ENCODE results near the gene VWC2L.

The VWC2L gene

GRCh38 chr2:214471382-214471781 lies 60.5 kb downstream of the VWC2L start:
- DNase-seq = no peak

- DNase-seq = no peak
These were observed 61.1 kb downstream of the VWC2L start for GRCh38 chr2:214471990-214472389.

- no peak for DNase-seq
These were observed 66.5 kb downstream of the VWC2L start for GRCh38 chr2:214477305-214477704.

GRCh38 chr2:214481204-214481603 lies 70.3 kb downstream of the VWC2L start:
- no peak for DNase-seq

DNA sequence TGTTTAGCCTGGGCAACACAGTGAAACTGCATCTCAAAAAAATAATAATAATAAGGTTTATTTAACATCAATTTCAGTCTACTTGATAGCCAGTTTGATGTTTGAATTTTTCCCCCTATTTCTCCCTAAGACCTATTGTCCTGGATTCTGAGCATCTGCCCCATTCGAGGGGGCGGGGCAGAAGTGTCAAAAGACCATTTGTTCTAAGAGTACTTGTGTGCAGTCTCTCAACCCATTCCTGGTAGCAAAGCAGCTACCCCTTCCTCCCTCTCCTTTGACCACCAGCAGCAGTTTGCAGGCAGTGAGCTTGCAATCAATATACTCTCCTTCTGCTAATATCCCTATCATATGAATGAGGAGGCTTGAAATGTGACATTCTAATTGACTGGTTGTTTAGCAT lies 71.9 kb downstream of the VWC2L start:
- no peak for DNase-seq

GRCh38 chr2:214484239-214484638 lies 73.4 kb downstream of the VWC2L start:
- no peak for DNase-seq

- no peak for DNase-seq
These were observed 73.8 kb downstream of the VWC2L start for GRCh38 chr2:214484701-214485100.

DNA sequence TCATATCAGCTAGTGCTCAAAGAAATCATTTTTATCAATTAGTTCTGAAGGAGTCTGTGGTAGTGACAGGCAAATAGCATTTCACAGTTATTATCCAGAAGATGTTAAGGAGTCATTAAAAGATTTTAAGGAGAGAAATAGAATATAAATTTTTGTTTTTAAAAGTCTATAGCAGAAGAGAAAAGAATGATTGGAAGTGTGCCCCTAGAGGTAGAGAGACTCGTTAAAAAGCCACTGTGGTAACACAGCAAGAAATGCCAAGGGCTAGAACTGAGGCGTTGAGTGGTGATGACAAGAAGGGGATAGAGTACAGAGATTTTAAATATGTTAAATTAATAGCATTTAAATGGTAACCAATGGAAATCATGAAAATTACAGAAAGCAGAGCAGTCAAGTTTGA lies 78.3 kb downstream of the VWC2L start:
- DNase-seq = no peak

- no peak for DNase-seq
These were observed 78.8 kb downstream of the VWC2L start for GRCh38 chr2:214489702-214490101.

DNA sequence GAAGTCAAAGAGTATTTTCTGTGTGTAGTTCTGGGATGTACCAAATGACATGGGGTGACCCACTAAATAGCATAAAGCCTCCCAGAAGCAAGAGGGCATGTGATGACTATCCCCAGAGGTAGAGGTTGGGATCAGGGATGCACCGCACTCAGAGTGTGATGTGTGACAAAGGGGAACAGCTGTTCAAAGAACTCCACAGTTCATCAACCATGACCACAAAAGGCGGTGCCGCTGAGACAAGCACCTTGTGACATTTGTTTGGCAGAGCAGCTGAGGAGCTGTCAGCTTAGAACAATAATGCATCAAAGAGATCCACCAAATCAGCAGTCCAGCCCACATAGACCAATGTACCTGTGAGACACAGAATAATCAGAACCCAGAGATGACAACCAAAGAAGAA lies 81.3 kb downstream of the VWC2L start:
- no peak for DNase-seq

DNA sequence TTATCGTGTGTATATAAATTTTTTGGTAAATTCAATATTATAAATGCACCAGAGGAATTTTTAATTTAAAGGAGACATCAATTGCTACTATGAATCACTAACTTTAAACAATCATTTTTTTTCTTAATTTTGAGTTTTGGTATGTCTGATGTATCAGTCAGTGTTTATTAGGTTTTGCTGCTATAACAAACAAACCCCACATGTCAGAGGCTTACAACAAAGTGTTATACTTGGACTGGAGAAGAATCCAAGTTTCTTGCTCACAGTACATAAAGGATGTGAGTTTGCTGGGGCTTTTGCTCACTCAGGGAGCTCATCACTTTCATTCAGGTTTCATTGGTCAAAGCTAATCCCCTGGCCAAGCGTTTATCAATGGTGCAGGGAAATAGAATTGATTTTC lies 81.8 kb downstream of the VWC2L start:
- no peak for DNase-seq

- DNase-seq = no peak
These were observed 86.6 kb downstream of the VWC2L start for GRCh38 chr2:214497489-214497888.

DNA sequence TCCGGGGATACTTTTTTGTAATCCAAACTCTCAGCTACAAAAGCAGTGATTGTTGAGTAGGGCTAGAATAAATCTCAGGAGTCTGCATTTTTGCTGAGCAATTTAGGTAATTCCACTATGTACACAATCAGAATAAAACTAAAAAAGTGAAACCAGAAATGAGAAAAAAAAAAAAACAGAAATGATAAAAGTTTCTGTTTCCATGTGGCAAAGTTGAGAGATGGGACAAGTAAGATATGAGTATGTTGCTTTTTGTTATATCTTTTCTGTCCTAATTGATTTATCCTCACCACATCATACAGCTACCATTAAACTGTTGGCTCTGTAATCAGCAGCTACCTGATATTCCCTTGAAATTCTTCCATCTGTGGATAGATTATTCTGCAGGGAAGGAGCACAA lies 92.7 kb downstream of the VWC2L start:
- no peak for DNase-seq

GRCh38 chr2:214504599-214505376 lies 93.9 kb downstream of the VWC2L start:
- no peak for DNase-seq

GRCh38 chr2:214507032-214507431 lies 96.2 kb downstream of the VWC2L start:
- DNase-seq = no peak

DNA sequence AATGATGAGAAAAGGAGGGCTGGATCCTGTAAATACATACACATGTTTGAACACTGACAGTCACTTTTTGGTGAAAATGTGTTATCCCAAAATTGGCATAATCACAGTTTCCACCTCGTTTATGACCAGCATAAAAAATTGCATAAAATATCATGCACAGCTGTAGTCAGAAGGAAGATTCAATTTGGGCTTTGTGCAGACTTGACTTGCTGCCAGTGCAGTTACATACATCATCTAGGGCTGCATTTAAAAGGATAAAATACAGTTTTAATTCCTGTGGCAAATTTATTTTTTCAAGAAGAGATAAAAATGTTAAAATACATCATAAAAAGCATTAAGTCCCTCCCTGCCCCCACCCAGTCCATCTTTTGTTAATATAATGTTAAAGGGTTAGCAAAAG lies 103.8 kb downstream of the VWC2L start:
- DNase-seq = no peak

DNA sequence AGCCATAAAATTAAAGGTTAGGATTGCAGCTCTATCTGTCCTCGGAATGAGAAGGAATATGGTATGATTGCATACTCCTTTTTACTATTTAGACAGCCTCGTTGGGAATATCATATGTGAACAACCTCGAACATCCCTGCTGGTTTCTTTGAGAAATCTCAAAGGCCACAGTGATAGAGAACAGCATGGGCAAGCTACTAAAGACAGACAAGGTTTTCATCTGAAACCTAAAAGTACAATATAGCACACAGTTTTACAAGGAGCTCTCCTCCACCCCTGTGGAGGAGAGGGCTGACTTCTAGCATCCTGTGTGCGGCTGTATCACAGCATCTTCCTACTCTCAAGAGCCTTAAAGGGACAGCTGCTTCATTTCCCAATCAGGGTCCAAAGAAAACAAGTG lies 104.3 kb downstream of the VWC2L start:
- DNase-seq = no peak

DNA sequence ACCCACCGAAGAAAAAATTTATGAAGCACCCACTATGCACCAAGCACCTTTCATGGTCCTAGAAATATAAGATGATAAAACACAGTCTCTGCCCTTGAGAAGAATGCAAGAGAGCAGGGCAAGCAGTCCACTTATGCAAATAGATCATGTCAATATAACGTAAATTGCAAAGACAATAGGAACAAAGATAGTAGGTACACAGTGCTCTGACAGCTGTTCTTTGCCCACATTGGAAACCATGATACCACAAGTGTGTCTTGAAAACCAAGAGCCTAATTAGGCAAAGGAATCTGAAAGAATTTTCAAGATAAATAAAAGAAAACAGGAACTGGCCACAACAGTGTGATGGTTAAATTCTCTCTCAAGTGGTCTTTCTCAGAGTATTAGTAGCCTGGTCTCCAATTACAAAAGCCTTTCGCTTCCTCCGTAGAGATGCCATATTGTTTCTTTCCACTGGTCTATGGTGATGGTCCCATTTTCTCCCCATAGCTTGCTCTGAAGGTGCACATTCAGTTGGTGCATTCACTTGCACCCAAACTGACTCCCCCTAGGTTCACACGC lies 108.5 kb downstream of the VWC2L start:
- DNase-seq = no peak

- DNase-seq = no peak
These were observed 118.2 kb downstream of the VWC2L start for GRCh38 chr2:214529021-214529420.

- DNase-seq = no peak
These were observed 118.7 kb downstream of the VWC2L start for GRCh38 chr2:214529514-214529913.

- DNase-seq = no peak
These were observed 122.7 kb downstream of the VWC2L start for GRCh38 chr2:214533541-214533940.

DNA sequence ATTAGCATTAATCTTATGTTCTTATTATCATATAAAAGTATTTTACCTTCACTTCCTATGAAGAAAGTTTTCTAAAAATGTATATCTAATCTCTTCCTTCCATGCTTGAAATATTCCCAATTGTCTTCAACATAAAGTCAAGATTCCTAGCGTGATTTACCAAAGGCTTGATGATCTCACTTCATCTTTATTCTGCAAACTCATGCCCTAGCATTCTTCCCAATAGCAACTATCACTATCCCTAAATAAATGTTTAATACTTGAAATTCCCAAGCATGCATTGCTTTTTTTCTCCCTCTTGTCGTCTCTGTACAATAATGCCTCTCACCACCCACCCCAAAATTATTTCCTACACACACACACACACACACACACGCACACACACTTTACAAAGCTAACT lies 125.8 kb downstream of the VWC2L start:
- DNase-seq = no peak

DNA sequence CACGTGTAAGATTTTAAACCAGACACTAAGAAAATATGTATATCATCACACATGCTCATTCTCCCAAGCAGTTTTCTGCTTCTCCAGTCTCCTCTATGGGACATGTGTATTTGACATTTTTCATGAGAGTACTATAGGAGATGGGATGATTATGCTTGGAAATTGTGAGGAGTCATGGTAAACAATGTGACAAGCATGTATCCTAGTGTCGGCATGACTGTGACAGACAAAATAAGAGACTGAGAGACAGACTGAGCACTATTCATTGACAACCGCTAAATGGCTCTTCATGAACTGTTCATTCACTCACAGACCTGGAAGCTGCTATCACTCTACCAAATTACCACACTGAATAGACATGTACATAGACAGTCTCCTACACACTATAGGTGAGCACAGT lies 127.1 kb downstream of the VWC2L start:
- no peak for DNase-seq

DNA sequence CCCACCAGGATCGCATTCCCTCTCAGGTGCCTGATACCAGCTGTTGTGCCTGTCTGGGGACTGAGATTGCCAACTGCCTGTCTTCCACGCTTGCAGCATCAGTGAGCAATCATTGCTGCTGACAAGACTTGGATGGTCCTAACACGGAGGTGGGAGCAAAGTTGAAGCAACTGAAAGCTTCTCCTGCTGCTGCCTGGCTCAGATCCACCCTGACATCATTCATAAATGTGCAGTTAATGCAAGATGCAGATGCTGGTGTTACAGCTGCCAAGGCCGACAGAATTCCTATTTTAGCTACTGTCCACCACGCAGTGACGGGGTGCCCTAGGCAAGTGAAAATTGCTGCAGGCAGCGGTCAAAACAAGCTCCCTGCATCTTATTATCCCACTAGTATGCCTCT lies 131.4 kb downstream of the VWC2L start:
- no peak for DNase-seq

DNA sequence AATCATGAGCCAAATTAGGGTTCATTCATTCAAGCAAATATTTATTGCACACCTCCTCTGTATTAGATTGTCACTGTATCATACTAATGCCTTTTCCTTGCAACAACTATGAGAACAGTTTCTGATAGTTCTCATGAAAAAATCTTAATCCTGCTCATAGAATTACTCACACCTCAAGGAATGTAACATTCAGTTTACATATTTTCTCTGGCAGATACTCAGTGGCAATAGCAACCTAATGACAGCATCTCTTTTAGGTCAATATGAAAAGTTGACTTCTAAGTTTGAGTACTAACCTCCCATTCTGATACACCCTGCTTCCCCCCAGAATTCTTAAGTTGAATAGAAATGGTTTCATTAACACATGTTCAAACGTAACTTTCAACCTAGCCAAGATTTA lies 132.0 kb downstream of the VWC2L start:
- no peak for DNase-seq

All from CD4-positive, alpha-beta T cell treated with Interleukin-6 for 4 hours (primary cell).